Kidney (tissue), 14 donors: ENCODE results near the gene ACTL7A. TPM values are rescaled to one million over a fixed set of nuclear protein-coding genes. Genes with fewer than 3 reads are reported as not detected.

Experiments used
- DNase-seq, 5 donors: peaks; one replicate each; pipeline ENCODE4 v3.0.0-alpha.2; 2013 to 2020
- FAIRE-seq: peaks from 2 replicates; lab custom pipeline; 2012; peaks lifted over from hg19 to GRCh38; lab: Jason Lieb, UNC
- H3K27ac ChIP-seq, 2 donors: one replicate each; pipeline ENCODE4 v1.7.0; 2013; ENCODE audit warnings: low read depth in 2 of 2, low read length in 2 of 2, inconsistent platforms in 1 of 2
- H3K27me3 ChIP-seq: one replicate; pipeline ENCODE4 v1.7.1; 2013; ENCODE audit warnings: low read length, inconsistent platforms; ENCODE audit not compliant: control insufficient read depth, insufficient read depth
- H3K36me3 ChIP-seq, 3 donors: one replicate each; pipeline versions ENCODE4 v1.7.0 to v1.7.1; 2013; ENCODE audit warnings: low read length in 3 of 3, control low read depth in 1 of 3, inconsistent platforms in 1 of 3; ENCODE audit not compliant: insufficient read depth in 3 of 3, control insufficient read depth in 2 of 3
- H3K4me1 ChIP-seq, 3 donors: one replicate each; pipeline versions ENCODE4 v1.7.0 to v1.7.1; 2013; ENCODE audit warnings: low read length in 3 of 3, inconsistent platforms in 1 of 3, low read depth in 1 of 3; ENCODE audit not compliant: control insufficient read depth in 2 of 3, insufficient read depth in 2 of 3
- H3K4me3 ChIP-seq, 3 donors: one replicate each; pipeline versions ENCODE4 v1.7.0 to v1.8.1; 2013; ENCODE audit warnings: low read length in 3 of 3, control low read depth in 1 of 3, inconsistent platforms in 1 of 3
- H3K9ac ChIP-seq, 3 donors: one replicate each; pipeline versions ENCODE4 v1.7.0 to v1.7.1; 2013; ENCODE audit warnings: low read length in 3 of 3, control low read depth in 1 of 3, inconsistent platforms in 1 of 3
- H3K9me3 ChIP-seq, 3 donors: one replicate each; pipeline versions ENCODE4 v1.7.0 to v1.7.1; 2013; ENCODE audit warnings: low read length in 3 of 3, control low read depth in 1 of 3, inconsistent platforms in 1 of 3; ENCODE audit not compliant: control insufficient read depth in 2 of 3, insufficient read depth in 1 of 3
- CTCF ChIP-seq: IDR thresholded peaks from 3 replicates; pipeline ENCODE4 v1.5.1; 2012; ENCODE audit warnings: mild to moderate bottlenecking, moderate library complexity, borderline replicate concordance; ENCODE audit not compliant: insufficient read depth; ENCODE audit errors: extremely low read depth
- intact Hi-C: fragments of 100-400 bp; cut with DNase I; formaldehyde crosslinking; loops from one replicate; pipeline ENCODE4 v1.11.1; 2022
- polyA plus RNA-seq: library from polyadenylated mRNA; stranded (reverse); fragments of 350-450 nt; fragmentation: Illumina TruSeq; extraction: RNeasy Lipid Tissue Mini Kit (QIAGEN cat#74804); gene quantifications from one replicate; pipeline ENCODE4 v1.2.3, GENCODE V29; 2014; ENCODE audit warnings: low read depth, low replicate concordance; ENCODE audit not compliant: insufficient read depth
- total RNA-seq: library from RNA; stranded (reverse); fragmentation: NEBNext Ultra II Directional; extraction: Animal tissue kit (Norgen Biotek cat#: 25700); gene quantifications from one replicate; pipeline ENCODE4 v1.2.1, GENCODE V29; 2021
- donor health status: control.
- donor health status: control.
- donor health status: control.
- donor health status: control.
- donor health status: control.
- donor health status: DM: yes; HTN: yes; CAD: no.
- donor health status: Normal renal cell carcinoma (clear cell type).

Gene ACTL7A
- total and polyA plus RNA-seq, 2 donors from 2014 or later, result not detected

- Histone ChIP-seq H3K27ac (no peak overlapping the region), H3K4me3 (no peak overlapping the region), H3K27me3 (no peaks in the 10 kb centered on the region), H3K36me3 (no peaks in the 10 kb centered on the region), H3K4me1 (no peaks in the 10 kb centered on the region), H3K9me3 (no peaks in the 10 kb centered on the region), H3K9ac (no peak overlapping the region)
- FAIRE-seq, result no peak
- no peak for DNase-seq
- intact Hi-C loops, result no loop called here
- TF ChIP-seq CTCF, result no peak
Observed at GRCh38 chr9:108835831-108836230, 26.2 kb upstream of the ACTL7A start.

- intact Hi-C loops, result no loop called here
- no peak for DNase-seq
- H3K9ac ChIP-seq, result no peak overlapping the region
- H3K27me3 ChIP-seq, result no peaks in the 10 kb centered on the region
- H3K36me3 ChIP-seq, result no peaks in the 10 kb centered on the region
- no peak overlapping the region for H3K27ac ChIP-seq
- H3K9me3 ChIP-seq, result no peaks in the 10 kb centered on the region
- FAIRE-seq, result no peak
- no peak overlapping the region for H3K4me3 ChIP-seq
- no peaks in the 10 kb centered on the region for H3K4me1 ChIP-seq
- TF ChIP-seq CTCF, result no peak
Observed at GRCh38 chr9:108836319-108836718, 25.7 kb upstream of the ACTL7A start.

GRCh38 chr9:108836781-108837180 is 25.3 kb upstream of the ACTL7A start:
- no peaks in the 10 kb centered on the region for H3K9me3 ChIP-seq
- DNase-seq (no peak), FAIRE-seq (no peak)
- no peak overlapping the region for H3K27ac ChIP-seq
- no peaks in the 10 kb centered on the region for H3K4me1 ChIP-seq
- H3K4me3 ChIP-seq, result no peak overlapping the region
- TF ChIP-seq CTCF, result no peak
- H3K27me3 ChIP-seq, result no peaks in the 10 kb centered on the region
- no peaks in the 10 kb centered on the region for H3K36me3 ChIP-seq
- intact Hi-C loops, result no loop called here
- no peak overlapping the region for H3K9ac ChIP-seq

- intact Hi-C loops, result no loop called here
- Histone ChIP-seq H3K9ac (no peak overlapping the region), H3K27me3 (no peaks in the 10 kb centered on the region), H3K4me1 (no peaks in the 10 kb centered on the region), H3K27ac (no peak overlapping the region), H3K9me3 (no peaks in the 10 kb centered on the region), H3K36me3 (no peaks in the 10 kb centered on the region), H3K4me3 (no peak overlapping the region)
- DNase-seq (no peak), FAIRE-seq (no peak)
- no peak for TF ChIP-seq CTCF
Observed at GRCh38 chr9:108837530-108837929, 24.5 kb upstream of the ACTL7A start.
